HCT116 (cell line): ENCODE data around the gene SLC16A10. TPM values are rescaled to one million over a fixed set of nuclear protein-coding genes. Genes with fewer than 3 reads are reported as not detected.

ENCODE experiments used
- ATAC-seq: fragments of 200-7000 bp; cut with Tn5 transposase; 2 replicates; pipeline ENCODE4 v1.9.1; 2020; ENCODE audit warnings: mild to moderate bottlenecking, moderate library complexity
- BruUV-seq: library from RNA; stranded (reverse); fragments of 400-500 nt; replicated peaks from 2 replicates; lab custom pipeline; 2021; lab: Mats Ljungman, UMichigan
- CTCF ChIA-PET: fragments of 300-600 bp; sonication (Branson Sonifier 250); formaldehyde crosslinking; loops from one replicate; lab custom pipeline; 2021; ENCODE audit warnings: antibody characterized with exemption; lab: Charles Lee
- POLR2A ChIA-PET: fragments of 300-600, 350-600 bp; sonication (Branson Sonifier 250); formaldehyde crosslinking; loops from one replicate; lab custom pipeline; 2021; ENCODE audit warnings: antibody characterized with exemption; lab: Charles Lee
- RAD21 ChIA-PET, 2 experiments: fragments of 300-600 bp; sonication (Branson Sonifier 250); formaldehyde crosslinking; loops; one replicate each; lab custom pipeline; 2023; ENCODE audit warnings: low total read pairs in 2 of 2; ENCODE audit not compliant: uncharacterized antibody in 2 of 2, unreplicated experiment in 2 of 2, low non-redundant PET in 1 of 2; lab: Charles Lee
- DNase-seq: peaks from one replicate; pipeline ENCODE4 v3.0.0-alpha.2; 2010; ENCODE audit warnings: low read depth, low spot score
- H2AFZ ChIP-seq: fragments of 200-600 bp; shearing (Covaris generic), sonication (generic); 2 replicates; pipeline ENCODE4 v1.6.1; 2017; ENCODE audit warnings: low read depth, mixed run types, mixed read lengths, antibody characterized with exemption, low read length; ENCODE audit not compliant: poor library complexity, severe bottlenecking
- H3K27ac ChIP-seq: 2 replicates; pipeline ENCODE4 v1.5.1; 2012; ENCODE audit warnings: low read depth, low read length
- H3K27me3 ChIP-seq: fragments of 200-600 bp; sonication (generic); 2 replicates; pipeline ENCODE4 v1.6.1; 2016; ENCODE audit warnings: mixed run types, low read length, mixed read lengths; ENCODE audit not compliant: insufficient read depth
- H3K36me3 ChIP-seq, 2 experiments: fragments of 200-500 bp in 1 of 2; fragments of 200-600 bp in 1 of 2; sonication (Bioruptor generic) in 1 of 2; sonication (generic) in 1 of 2; 2 replicates each; pipeline versions ENCODE4 v1.5.1 to v1.6.1; 2014 to 2016; ENCODE audit warnings: low read length in 2 of 2, inconsistent platforms in 1 of 2, mixed read lengths in 1 of 2, mixed run types in 1 of 2; ENCODE audit not compliant: insufficient read depth in 2 of 2, control insufficient read depth in 1 of 2
- H3K4me1 ChIP-seq, 2 experiments: fragments of 200-600 bp in 1 of 2; sonication (generic) in 1 of 2; 2 replicates each; pipeline versions ENCODE4 v1.5.1 to v1.6.1; 2012 to 2017; ENCODE audit warnings: low read length in 2 of 2, inconsistent platforms in 1 of 2, mild to moderate bottlenecking in 1 of 2, mixed read lengths in 1 of 2, mixed run types in 1 of 2, moderate library complexity in 1 of 2; ENCODE audit not compliant: insufficient read depth in 2 of 2, control insufficient read depth in 1 of 2
- H3K4me2 ChIP-seq: fragments of 200-600 bp; sonication (generic); 2 replicates; pipeline ENCODE4 v1.6.1; 2017; ENCODE audit warnings: mixed run types, low read length, mixed read lengths
- H3K4me3 ChIP-seq, 2 experiments: fragments of 200-600 bp in 1 of 2; sonication (generic) in 1 of 2; replicated peaks in 1 of 2; 2 replicates each; pipeline ENCODE4 v1.5.1; 2011 to 2016; ENCODE audit warnings: low read length in 2 of 2, control low read depth in 1 of 2, low read depth in 1 of 2, mild to moderate bottlenecking in 1 of 2, mixed read lengths in 1 of 2, mixed run types in 1 of 2
- H3K79me2 ChIP-seq: fragments of 200-600 bp; sonication (generic); 2 replicates; pipeline ENCODE4 v1.6.1; 2017; ENCODE audit warnings: mild to moderate bottlenecking, mixed run types, low read length, moderate library complexity, mixed read lengths; ENCODE audit not compliant: insufficient read depth
- H3K9ac ChIP-seq: fragments of 200-600 bp; sonication (generic); 2 replicates; pipeline ENCODE4 v1.6.1; 2016; ENCODE audit warnings: low read length, mixed read lengths
- H3K9me2 ChIP-seq: fragments of 200-600 bp; sonication (generic), shearing (Covaris generic); 2 replicates; pipeline ENCODE4 v1.6.1; 2017; ENCODE audit warnings: mixed run types, mild to moderate bottlenecking, moderate library complexity; ENCODE audit not compliant: insufficient read depth
- H3K9me3 ChIP-seq, 2 experiments: fragments of 200-500 bp in 1 of 2; fragments of 200-600 bp in 1 of 2; sonication (Bioruptor generic) in 1 of 2; sonication (generic) in 1 of 2; 2 replicates each; pipeline ENCODE4 v1.6.1; 2014 to 2017; ENCODE audit warnings: low read length in 2 of 2, mixed read lengths in 2 of 2, inconsistent platforms in 1 of 2, low read depth in 1 of 2, mild to moderate bottlenecking in 1 of 2, mixed run types in 1 of 2, moderate library complexity in 1 of 2; ENCODE audit not compliant: control insufficient read depth in 1 of 2, insufficient read depth in 1 of 2
- H4K20me1 ChIP-seq: fragments of 200-600 bp; sonication (generic), shearing (Covaris generic); 2 replicates; pipeline ENCODE4 v1.6.1; 2017; ENCODE audit warnings: mixed run types, mild to moderate bottlenecking, moderate library complexity; ENCODE audit not compliant: insufficient read depth
- CBX3 ChIP-seq: IDR thresholded peaks from 2 replicates; pipeline ENCODE4 v1.6.1; 2012; ENCODE audit warnings: low read depth
- CEBPB ChIP-seq: IDR thresholded peaks from 2 replicates; pipeline ENCODE4 v1.6.1; 2012; ENCODE audit warnings: low read depth
- EGR1 ChIP-seq: IDR thresholded peaks from 2 replicates; pipeline ENCODE4 v1.6.1; 2012; ENCODE audit warnings: low read depth
- ELF1 ChIP-seq: IDR thresholded peaks from 2 replicates; pipeline ENCODE4 v1.6.1; 2012; ENCODE audit warnings: low read depth, borderline replicate concordance
- EZH2 ChIP-seq: fragments of 200-600 bp; sonication (generic); IDR thresholded peaks from 2 replicates; pipeline ENCODE4 v1.6.1; 2017; ENCODE audit warnings: antibody characterized with exemption, mixed run types
- EZH2phosphoT487 ChIP-seq: fragments of 200-600 bp; IDR thresholded peaks from 2 replicates; pipeline ENCODE4 v1.6.1; 2018; ENCODE audit warnings: antibody characterized with exemption, borderline replicate concordance
- FOSL1 ChIP-seq: IDR thresholded peaks from 2 replicates; pipeline ENCODE4 v1.6.1; 2012; ENCODE audit warnings: low read depth
- JUND ChIP-seq: IDR thresholded peaks from 2 replicates; pipeline ENCODE4 v1.6.1; 2012
- POLR2A ChIP-seq: IDR thresholded peaks from 2 replicates; pipeline ENCODE4 v1.7.0; 2011; ENCODE audit warnings: borderline replicate concordance; ENCODE audit not compliant: insufficient read depth, insufficient read length; ENCODE audit errors: extremely low read depth
- POLR2AphosphoS5 ChIP-seq: IDR thresholded peaks from 2 replicates; pipeline ENCODE4 v1.6.1; 2011; ENCODE audit warnings: mild to moderate bottlenecking, low read depth, low read length, moderate library complexity
- RAD21 ChIP-seq: IDR thresholded peaks from 2 replicates; pipeline ENCODE4 v1.6.1; 2012; ENCODE audit warnings: low read depth, mild to moderate bottlenecking
- SRF ChIP-seq: IDR thresholded peaks from 2 replicates; pipeline ENCODE4 v1.6.1; 2012; ENCODE audit warnings: low read depth
- TCF7L2 ChIP-seq: IDR thresholded peaks from 2 replicates; pipeline ENCODE4 v1.7.0; 2011; ENCODE audit warnings: borderline replicate concordance, inconsistent platforms; ENCODE audit not compliant: insufficient read depth, insufficient read length; ENCODE audit errors: extremely low read depth
- YY1 ChIP-seq: IDR thresholded peaks from 2 replicates; pipeline ENCODE4 v1.6.1; 2011; ENCODE audit warnings: low read length, low read depth, moderate library complexity, mild to moderate bottlenecking; ENCODE audit not compliant: insufficient replicate concordance; ENCODE audit errors: extremely low read depth
- ZFX ChIP-seq: fragments of 450-650 bp; IDR thresholded peaks from 2 replicates; pipeline ENCODE4 v1.6.1; 2017
- ZNF274 ChIP-seq: fragments of 200-500 bp; sonication (Bioruptor generic); IDR thresholded peaks from 2 replicates; pipeline ENCODE4 v1.6.1; 2014; ENCODE audit warnings: mild to moderate bottlenecking, low read depth, low read length, inconsistent platforms
- intact Hi-C: fragments of 100-400 bp; cut with micrococcal nuclease; formaldehyde crosslinking; loops from 2 replicates; pipeline ENCODE4 v1.10.0; 2022
- total RNA-seq: library from RNA; stranded (reverse); gene quantifications from one replicate; pipeline ENCODE4 v1.2.1, GENCODE V29; 2021; ENCODE audit not compliant: unreplicated experiment
- TF ChIP-seq, protein P1 (sequence below): IDR thresholded peaks from 2 replicates; pipeline ENCODE4 v1.6.1; 2011; ENCODE audit warnings: mild to moderate bottlenecking, low read length, moderate library complexity; ENCODE audit not compliant: insufficient replicate concordance; ENCODE audit errors: extremely low read depth

The SLC16A10 gene
- total RNA-seq, 1 experiment from 2014 or later: 8.3 TPM

DNA sequence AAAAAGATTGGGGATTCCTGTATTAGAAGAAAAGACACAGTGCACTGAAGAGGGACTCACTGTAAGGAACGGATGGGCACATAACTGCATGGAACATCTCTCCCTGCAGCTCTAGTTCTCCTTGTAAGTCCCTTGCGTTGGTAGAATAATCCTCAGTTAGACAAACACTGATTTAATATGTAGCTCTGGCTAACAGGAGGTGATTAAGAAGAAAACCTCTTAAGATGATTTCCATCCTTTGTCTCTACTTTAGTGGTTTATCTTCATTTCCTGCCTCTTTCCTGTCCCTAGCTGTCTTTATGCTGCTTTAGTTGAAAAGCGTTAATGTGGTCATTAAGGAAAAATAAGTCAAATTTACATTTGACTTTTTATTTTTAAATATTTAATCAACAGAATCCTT, 86.6 kb downstream of the SLC16A10 start (continued):
- TF ChIP-seq TCF7L2 (no peak), CEBPB (no peak), ZNF274 (no peak), EZH2 (no peak), SRF (no peak), EGR1 (no peak), JUND (no peak), CBX3 (no peak), FOSL1 (no peak), ZFX (no peak), ELF1 (no peak)

DNA sequence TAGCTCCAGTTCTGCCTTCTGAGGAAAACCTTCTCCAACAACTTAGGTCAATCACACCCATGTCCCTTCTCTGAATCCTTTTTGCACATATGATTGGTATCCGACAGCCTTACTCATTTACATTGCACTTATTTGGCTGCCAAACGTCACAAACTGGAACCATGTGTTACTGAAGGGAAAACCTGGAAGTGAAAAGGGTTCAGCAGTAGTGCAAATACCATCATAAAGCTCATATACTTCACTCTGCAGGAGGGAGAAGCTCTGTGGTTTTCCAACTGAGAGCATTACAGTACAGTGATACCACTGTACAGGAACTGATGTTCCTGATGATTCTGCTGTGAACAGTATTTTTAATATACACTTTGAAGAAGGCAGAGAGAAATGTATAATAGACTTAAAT, 87.8 kb downstream of the SLC16A10 start:
- no peaks in the 10 kb centered on the region for H3K9me2 ChIP-seq
- H3K4me2 ChIP-seq: no peak overlapping the region
- POLR2A ChIA-PET: no interaction called here
- intact Hi-C loops: no loop called here
- BruUV-seq: no TSS peak
- H3K9me3 ChIP-seq: no peaks in the 10 kb centered on the region
- DNase-seq (no peak), ATAC-seq (no peak)
- H3K79me2 ChIP-seq: no peaks in the 10 kb centered on the region
- RAD21 ChIA-PET: no interaction called here
- no peak overlapping the region for H3K9ac ChIP-seq
- H3K27ac ChIP-seq: no peak overlapping the region
- no peak for TF ChIP-seq YY1
- TF ChIP-seq CEBPB: no peak
- TF ChIP-seq FOSL1: no peak
- no peak for TF ChIP-seq POLR2AphosphoS5
- no peak for TF ChIP-seq POLR2A
- no peak for TF ChIP-seq JUND
- TF ChIP-seq EGR1: no peak
- no peak for TF ChIP-seq EZH2phosphoT487
- no peak for TF ChIP-seq RAD21
- TF ChIP-seq, protein P1, sequence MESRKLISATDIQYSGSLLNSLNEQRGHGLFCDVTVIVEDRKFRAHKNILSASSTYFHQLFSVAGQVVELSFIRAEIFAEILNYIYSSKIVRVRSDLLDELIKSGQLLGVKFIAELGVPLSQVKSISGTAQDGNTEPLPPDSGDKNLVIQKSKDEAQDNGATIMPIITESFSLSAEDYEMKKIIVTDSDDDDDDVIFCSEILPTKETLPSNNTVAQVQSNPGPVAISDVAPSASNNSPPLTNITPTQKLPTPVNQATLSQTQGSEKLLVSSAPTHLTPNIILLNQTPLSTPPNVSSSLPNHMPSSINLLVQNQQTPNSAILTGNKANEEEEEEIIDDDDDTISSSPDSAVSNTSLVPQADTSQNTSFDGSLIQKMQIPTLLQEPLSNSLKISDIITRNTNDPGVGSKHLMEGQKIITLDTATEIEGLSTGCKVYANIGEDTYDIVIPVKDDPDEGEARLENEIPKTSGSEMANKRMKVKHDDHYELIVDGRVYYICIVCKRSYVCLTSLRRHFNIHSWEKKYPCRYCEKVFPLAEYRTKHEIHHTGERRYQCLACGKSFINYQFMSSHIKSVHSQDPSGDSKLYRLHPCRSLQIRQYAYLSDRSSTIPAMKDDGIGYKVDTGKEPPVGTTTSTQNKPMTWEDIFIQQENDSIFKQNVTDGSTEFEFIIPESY: no peak
- no peaks in the 10 kb centered on the region for H4K20me1 ChIP-seq
- no peaks in the 10 kb centered on the region for H3K27me3 ChIP-seq
- H3K4me1 ChIP-seq: peaks cover 0 to 6% of the 10 kb centered on the region in 2 experiments; a peak in 2 of 4 replicates
- CTCF ChIA-PET: no interaction called here
- no peak overlapping the region for H2AFZ ChIP-seq
- no peak overlapping the region for H3K4me3 ChIP-seq
- H3K36me3 ChIP-seq: no peaks in the 10 kb centered on the region
